Stimulated activated naive CD8-positive, alpha-beta T cell treated with anti-CD3 and anti-CD28 coated beads, Interleukin-15, Interleukin-2, amounts not matched to agents 100 U/mL and 50 U/mL, for 24 hours (primary cell): Measurements from ENCODE around the gene KIAA2012.

Experiments used
- ATAC-seq: fragments of 150-1000 bp; cut with Tn5 transposase; one replicate; pipeline ENCODE4 v1.10.0; 2021
- DNase-seq: peaks from one replicate; pipeline ENCODE4 v3.0.0; 2021

Gene KIAA2012

GRCh38 chr2:202043475-202043874 lies 29.6 kb upstream of the KIAA2012 start:
- no peak for DNase-seq
- no peak for ATAC-seq

- ATAC-seq, result no peak
- DNase-seq, result no peak
Observed at GRCh38 chr2:202044777-202045176, 28.3 kb upstream of the KIAA2012 start.

- DNase-seq (no peak), ATAC-seq (no peak)
Observed at GRCh38 chr2:202046572-202046971, 26.5 kb upstream of the KIAA2012 start.

- no peak for DNase-seq
- ATAC-seq, result no peak
Observed at GRCh38 chr2:202049092-202049728, 23.8 kb upstream of the KIAA2012 start.

- no peak for ATAC-seq
- no peak for DNase-seq
Observed at GRCh38 chr2:202049840-202050239, 23.2 kb upstream of the KIAA2012 start.

GRCh38 chr2:202050652-202051051 lies 22.4 kb upstream of the KIAA2012 start:
- ATAC-seq (no peak), DNase-seq (no peak)

GRCh38 chr2:202051499-202052161 lies 21.4 kb upstream of the KIAA2012 start:
- ATAC-seq (no peak), DNase-seq (no peak)

GRCh38 chr2:202052235-202052634 lies 20.8 kb upstream of the KIAA2012 start:
- ATAC-seq (no peak), DNase-seq (no peak)

- ATAC-seq (no peak), DNase-seq (no peak)
Observed at GRCh38 chr2:202054679-202055078, 18.4 kb upstream of the KIAA2012 start.

GRCh38 chr2:202056611-202057010 lies 16.4 kb upstream of the KIAA2012 start:
- DNase-seq, result no peak

GRCh38 chr2:202060218-202060617 lies 12.8 kb upstream of the KIAA2012 start:
- no peak for ATAC-seq
- no peak for DNase-seq

More at GRCh38 chr2:202056611-202057010, 16.4 kb upstream of the KIAA2012 start:
- no peak for ATAC-seq

GRCh38 chr2:202061695-202062094 lies 11.4 kb upstream of the KIAA2012 start:
- DNase-seq, result no peak
- ATAC-seq, result no peak

GRCh38 chr2:202064171-202064880 lies 8.7 kb upstream of the KIAA2012 start:
- DNase-seq (no peak), ATAC-seq (peak; percentile 46)

GRCh38 chr2:202064881-202065230 lies 8.2 kb upstream of the KIAA2012 start:
- ATAC-seq, result no peak
- no peak for DNase-seq

GRCh38 chr2:202065876-202066275 lies 7.2 kb upstream of the KIAA2012 start:
- no peak for DNase-seq
- no peak for ATAC-seq

GRCh38 chr2:202066875-202067274 lies 6.2 kb upstream of the KIAA2012 start:
- DNase-seq (no peak), ATAC-seq (no peak)

GRCh38 chr2:202067589-202067988 lies 5.5 kb upstream of the KIAA2012 start:
- ATAC-seq (no peak), DNase-seq (no peak)

- ATAC-seq, result no peak
Observed at GRCh38 chr2:202069170-202070067, 3.6 kb upstream of the KIAA2012 start.

GRCh38 chr2:202071107-202071506 lies 1.9 kb upstream of the KIAA2012 start:
- ATAC-seq, result peak; percentile 71
- DNase-seq, result no peak

More at GRCh38 chr2:202069170-202070067, 3.6 kb upstream of the KIAA2012 start:
- DNase-seq, result no peak

GRCh38 chr2:202072226-202072625 lies 829 bp upstream of the KIAA2012 start:
- no peak for ATAC-seq
- no peak for DNase-seq

GRCh38 chr2:202074324-202074723 lies 1.3 kb downstream of the KIAA2012 start:
- ATAC-seq, result no peak
- no peak for DNase-seq

- DNase-seq (no peak), ATAC-seq (no peak)
Observed at GRCh38 chr2:202079310-202079709, 6.3 kb downstream of the KIAA2012 start.
